ENCODE results near the gene CCR9. TPM values are rescaled to one million over a fixed set of nuclear protein-coding genes. Genes with fewer than 3 reads are reported as not detected.

The CCR9 gene
- total RNA-seq, 2 donors from 2014 or later: not detected

DNA sequence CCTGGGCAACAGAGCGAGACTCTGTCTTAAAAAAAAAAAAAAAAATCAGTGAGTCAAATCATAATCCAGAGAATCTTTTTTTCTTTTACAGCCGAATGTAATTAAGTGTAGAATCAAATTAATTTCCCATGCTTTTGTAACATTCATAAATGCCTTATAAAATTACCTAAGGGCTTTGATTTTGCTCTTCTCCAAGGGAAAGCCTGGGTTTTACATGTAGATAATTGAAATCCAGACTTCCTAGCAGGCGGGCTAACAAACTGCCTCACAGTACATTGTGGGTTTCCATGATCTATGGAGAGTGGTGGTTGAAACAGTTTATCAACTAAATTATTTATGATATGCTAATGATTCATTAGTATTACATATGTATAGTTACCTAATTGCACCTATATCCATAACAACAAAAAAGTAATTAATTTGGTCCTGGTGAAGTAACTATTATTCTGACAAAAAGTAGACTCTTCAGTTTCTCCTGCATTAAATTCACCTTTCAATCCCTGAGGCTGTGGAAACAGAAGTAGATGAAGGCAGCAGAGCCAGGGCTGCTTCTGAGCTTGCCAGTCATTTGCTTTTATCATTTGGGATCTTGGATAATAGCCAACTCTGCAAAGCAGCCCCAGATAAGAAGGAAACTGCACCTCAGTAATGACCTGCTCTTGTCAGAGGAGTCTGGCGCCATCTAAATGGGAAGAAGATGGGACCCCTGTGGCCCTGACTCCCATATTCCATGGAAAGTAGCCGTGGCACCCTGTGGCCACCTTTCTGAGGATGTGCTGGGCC, 9.5 kb downstream of the CCR9 start:
- Histone ChIP-seq H3K27ac (no peak overlapping the region), H3K4me1 (no peaks in the 10 kb centered on the region), H3K36me3 (no peaks in the 10 kb centered on the region), H3K4me3 (no peak overlapping the region), H3K27me3 (no peaks in the 10 kb centered on the region), H3K9me3 (no peaks in the 10 kb centered on the region)
- no peak for DNase-seq (ENCODE audit: low spot score)
- TF ChIP-seq, protein P1, sequence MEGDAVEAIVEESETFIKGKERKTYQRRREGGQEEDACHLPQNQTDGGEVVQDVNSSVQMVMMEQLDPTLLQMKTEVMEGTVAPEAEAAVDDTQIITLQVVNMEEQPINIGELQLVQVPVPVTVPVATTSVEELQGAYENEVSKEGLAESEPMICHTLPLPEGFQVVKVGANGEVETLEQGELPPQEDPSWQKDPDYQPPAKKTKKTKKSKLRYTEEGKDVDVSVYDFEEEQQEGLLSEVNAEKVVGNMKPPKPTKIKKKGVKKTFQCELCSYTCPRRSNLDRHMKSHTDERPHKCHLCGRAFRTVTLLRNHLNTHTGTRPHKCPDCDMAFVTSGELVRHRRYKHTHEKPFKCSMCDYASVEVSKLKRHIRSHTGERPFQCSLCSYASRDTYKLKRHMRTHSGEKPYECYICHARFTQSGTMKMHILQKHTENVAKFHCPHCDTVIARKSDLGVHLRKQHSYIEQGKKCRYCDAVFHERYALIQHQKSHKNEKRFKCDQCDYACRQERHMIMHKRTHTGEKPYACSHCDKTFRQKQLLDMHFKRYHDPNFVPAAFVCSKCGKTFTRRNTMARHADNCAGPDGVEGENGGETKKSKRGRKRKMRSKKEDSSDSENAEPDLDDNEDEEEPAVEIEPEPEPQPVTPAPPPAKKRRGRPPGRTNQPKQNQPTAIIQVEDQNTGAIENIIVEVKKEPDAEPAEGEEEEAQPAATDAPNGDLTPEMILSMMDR (IDR thresholded peaks at IDR 0.05): no peak

DNA sequence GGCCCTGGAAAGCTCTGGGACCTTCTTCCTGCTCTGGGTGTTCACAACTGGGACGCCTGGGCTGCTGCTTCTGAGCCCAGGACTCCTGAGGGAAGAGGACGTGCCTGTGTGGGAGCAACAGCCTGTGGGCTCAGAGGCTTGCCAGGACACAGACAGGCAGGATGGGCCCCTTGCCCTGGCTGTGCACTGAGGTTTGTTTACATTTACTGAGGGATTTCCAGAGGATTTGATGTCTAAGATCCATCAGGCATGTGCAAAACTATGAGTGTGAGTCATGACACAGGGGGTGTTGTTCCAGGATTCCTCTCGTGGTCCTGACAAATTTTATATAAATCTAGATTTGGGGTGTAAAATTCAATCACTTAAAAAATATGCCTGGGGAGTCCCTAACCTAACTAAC, 10.6 kb downstream of the CCR9 start:
- TF ChIP-seq, protein P1 (IDR thresholded peaks at IDR 0.05): no peak
- Histone ChIP-seq H3K27me3 (no peaks in the 10 kb centered on the region), H3K4me1 (no peaks in the 10 kb centered on the region), H3K27ac (no peak overlapping the region), H3K4me3 (no peak overlapping the region), H3K36me3 (no peaks in the 10 kb centered on the region), H3K9me3 (no peaks in the 10 kb centered on the region)
- DNase-seq (ENCODE audit: low spot score): no peak

- Histone ChIP-seq H3K27me3 (no peaks in the 10 kb centered on the region), H3K36me3 (no peaks in the 10 kb centered on the region), H3K9me3 (no peaks in the 10 kb centered on the region), H3K4me1 (no peaks in the 10 kb centered on the region), H3K27ac (no peak overlapping the region), H3K4me3 (no peak overlapping the region)
- DNase-seq (ENCODE audit: low spot score): no peak
- TF ChIP-seq, protein P1 (IDR thresholded peaks at IDR 0.05): no peak
Observed at GRCh38 chr3:45904931-45905330, 18.6 kb downstream of the CCR9 start.

GRCh38 chr3:45905755-45906154, 19.4 kb downstream of the CCR9 start:
- no peaks in the 10 kb centered on the region for H3K27me3 ChIP-seq
- H3K36me3 ChIP-seq: no peaks in the 10 kb centered on the region
- no peak for DNase-seq (ENCODE audit: low spot score)
- H3K27ac ChIP-seq: no peak overlapping the region
- TF ChIP-seq, protein P1 (IDR thresholded peaks at IDR 0.05): no peak
- no peaks in the 10 kb centered on the region for H3K4me1 ChIP-seq
- H3K9me3 ChIP-seq: no peaks in the 10 kb centered on the region
- H3K4me3 ChIP-seq: no peak overlapping the region

DNA sequence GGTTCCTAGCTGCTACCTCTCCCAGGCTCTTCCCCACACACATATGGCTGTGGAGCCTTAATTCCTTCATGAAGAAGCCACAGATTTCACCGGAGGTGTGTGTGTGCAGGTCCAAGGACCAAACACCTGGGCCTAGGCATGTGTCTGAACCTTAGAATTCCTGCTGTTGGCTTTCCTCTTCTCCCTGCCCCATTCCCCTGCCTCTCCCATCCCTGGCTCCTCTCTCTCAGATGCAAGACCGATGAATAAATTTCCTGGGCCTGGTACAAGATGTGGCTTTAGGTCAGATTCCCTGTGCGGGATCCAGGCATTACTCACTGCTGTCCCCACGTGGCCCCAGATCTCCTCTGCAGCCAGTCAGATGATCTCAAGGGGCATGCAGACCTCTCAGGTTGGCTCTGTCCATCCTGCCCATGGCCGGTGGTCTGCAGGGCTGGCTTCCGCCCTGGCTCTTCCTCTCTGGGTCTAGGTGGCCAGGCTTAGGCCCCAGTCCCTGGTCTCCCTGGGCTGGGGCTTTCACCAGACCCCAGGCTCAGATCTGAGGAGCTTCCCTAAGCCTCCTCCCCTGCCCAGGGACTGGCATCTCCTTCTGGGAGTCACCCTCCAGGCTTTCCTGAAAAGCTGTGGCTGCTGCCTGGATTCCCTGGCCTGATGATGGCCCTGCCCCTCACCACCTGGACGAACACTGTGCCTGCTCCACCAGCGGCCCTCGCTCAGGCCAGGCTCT, 20.5 kb downstream of the CCR9 start:
- TF ChIP-seq, protein P1 (IDR thresholded peaks at IDR 0.05): peak in 1 of 2 donors; percentile 26
- no peaks in the 10 kb centered on the region for H3K9me3 ChIP-seq
- H3K27ac ChIP-seq: no peak overlapping the region
- no peak overlapping the region for H3K4me3 ChIP-seq
- DNase-seq (ENCODE audit: low spot score): no peak
- H3K4me1 ChIP-seq: no peaks in the 10 kb centered on the region
- H3K27me3 ChIP-seq: no peaks in the 10 kb centered on the region
- no peaks in the 10 kb centered on the region for H3K36me3 ChIP-seq

Measured in right atrium auricular region (tissue), 2 donors.